PC-9 (cell line): ENCODE results near the gene ESYT1. TPM values are rescaled to one million over a fixed set of nuclear protein-coding genes. Genes with fewer than 3 reads are reported as not detected.

Source experiments
- BruUV-seq: library from RNA; stranded (reverse); fragments of 400-500 nt; replicated peaks from 2 replicates; lab custom pipeline; 2021; lab: Mats Ljungman, UMichigan
- CTCF ChIA-PET: fragments of 300-600 bp; sonication (Branson Sonifier 250); formaldehyde crosslinking; loops from one replicate; lab custom pipeline; 2022; ENCODE audit warnings: antibody characterized with exemption; lab: Charles Lee
- POLR2A ChIA-PET: fragments of 300-600 bp; sonication (Branson Sonifier 250); formaldehyde crosslinking; loops from one replicate; lab custom pipeline; 2022; ENCODE audit warnings: antibody characterized with exemption; ENCODE audit not compliant: unreplicated experiment; lab: Charles Lee
- DNase-seq, 2 experiments: peaks; one replicate each; pipeline versions ENCODE4 v3.0.0 to v3.0.0-alpha.2; 2015 to 2022; ENCODE audit warnings: mixed read lengths in 1 of 2
- H2AFZ ChIP-seq: fragments of 200-600 bp; sonication (generic); 2 replicates; pipeline ENCODE4 v1.8.1; 2017; ENCODE audit warnings: antibody characterized with exemption
- H3F3A ChIP-seq: fragments of 200-600 bp; sonication (generic); 2 replicates; pipeline ENCODE4 v1.8.1; 2017; ENCODE audit warnings: antibody characterized with exemption, mild to moderate bottlenecking, low read depth; ENCODE audit not compliant: insufficient read depth
- H3K27ac ChIP-seq: fragments of 200-600 bp; sonication (generic); 2 replicates; pipeline ENCODE4 v1.6.1; 2016; ENCODE audit warnings: mixed run types
- H3K27me3 ChIP-seq: fragments of 200-600 bp; sonication (generic); 2 replicates; pipeline ENCODE4 v1.6.1; 2016; ENCODE audit warnings: low read depth, mixed run types; ENCODE audit not compliant: insufficient read depth
- H3K36me3 ChIP-seq: fragments of 200-600 bp; sonication (generic); 2 replicates; pipeline ENCODE4 v1.6.1; 2016; ENCODE audit warnings: low read depth, mixed run types
- H3K4me1 ChIP-seq: fragments of 200-600 bp; sonication (generic); replicated peaks from 2 replicates; pipeline ENCODE4 v1.6.1; 2016; ENCODE audit warnings: mixed run types; ENCODE audit not compliant: insufficient read depth
- H3K4me2 ChIP-seq: fragments of 200-600 bp; sonication (generic); 2 replicates; pipeline ENCODE4 v1.6.1; 2017; ENCODE audit warnings: mixed run types
- H3K4me3 ChIP-seq: fragments of 200-600 bp; sonication (generic); 2 replicates; pipeline ENCODE4 v1.6.1; 2016; ENCODE audit warnings: mixed run types
- H3K79me2 ChIP-seq: fragments of 200-600 bp; sonication (generic); 2 replicates; pipeline ENCODE4 v1.6.1; 2017; ENCODE audit warnings: low read depth, mixed run types
- H3K9me2 ChIP-seq: fragments of 200-600 bp; sonication (generic); 2 replicates; pipeline ENCODE4 v1.8.1; 2017; ENCODE audit warnings: mild to moderate bottlenecking; ENCODE audit not compliant: insufficient read depth
- H3K9me3 ChIP-seq: fragments of 200-600 bp; sonication (generic); 2 replicates; pipeline ENCODE4 v1.8.1; 2016; ENCODE audit warnings: low read depth; ENCODE audit not compliant: insufficient read depth
- H4K20me1 ChIP-seq: fragments of 200-600 bp; sonication (generic); 2 replicates; pipeline ENCODE4 v1.8.1; 2017; ENCODE audit not compliant: insufficient read depth
- EZH2 ChIP-seq: fragments of 200-600 bp; sonication (generic); IDR thresholded peaks from 2 replicates; pipeline ENCODE4 v1.8.0; 2017; ENCODE audit warnings: antibody characterized with exemption, low read depth
- intact Hi-C: fragments of 100-400 bp; cut with micrococcal nuclease; formaldehyde crosslinking; loops from one replicate; pipeline ENCODE4 v1.10.0; 2022; ENCODE audit not compliant: unreplicated experiment
- total RNA-seq: library from RNA; stranded (reverse); gene quantifications from 2 replicates; pipeline ENCODE4 v1.2.3, GENCODE V29; 2021
- TF ChIP-seq, protein P1 (sequence below): fragments of 200-600 bp; sonication (generic); conservative IDR thresholded peaks from 2 replicates; pipeline ENCODE4 v1.6.1; 2017; ENCODE audit warnings: mixed run types, antibody characterized with exemption, mild to moderate bottlenecking, moderate library complexity

The ESYT1 gene
- total RNA-seq, 1 experiment from 2014 or later = 46.1 TPM

GRCh38 chr12:56178347-56178746 lies 50.3 kb downstream of the ESYT1 start:
- Histone ChIP-seq H4K20me1 (no peaks in the 10 kb centered on the region), H2AFZ (no peak overlapping the region), H3K27ac (no peak overlapping the region), H3K4me1 (no peaks in the 10 kb centered on the region), H3K79me2 (no peaks in the 10 kb centered on the region), H3K27me3 (no peaks in the 10 kb centered on the region), H3F3A (peaks cover 6% of the 10 kb centered on the region; the same call in 1 of the 2 replicates), H3K9me2 (no peaks in the 10 kb centered on the region), H3K9me3 (no peaks in the 10 kb centered on the region), H3K36me3 (peaks cover 37% of the 10 kb centered on the region), H3K4me3 (no peak overlapping the region), H3K4me2 (no peak overlapping the region)
- BruUV-seq = no TSS peak
- CTCF ChIA-PET = interaction anchor here (0.8 kb wide), 1 partner anchor 27 kb away, joined by 4 read pairs; no protein-coding TSS in a partner anchor
- intact Hi-C loops = no loop called here
- POLR2A ChIA-PET = no interaction called here
- TF ChIP-seq EZH2 = no peak
- TF ChIP-seq, protein P1, sequence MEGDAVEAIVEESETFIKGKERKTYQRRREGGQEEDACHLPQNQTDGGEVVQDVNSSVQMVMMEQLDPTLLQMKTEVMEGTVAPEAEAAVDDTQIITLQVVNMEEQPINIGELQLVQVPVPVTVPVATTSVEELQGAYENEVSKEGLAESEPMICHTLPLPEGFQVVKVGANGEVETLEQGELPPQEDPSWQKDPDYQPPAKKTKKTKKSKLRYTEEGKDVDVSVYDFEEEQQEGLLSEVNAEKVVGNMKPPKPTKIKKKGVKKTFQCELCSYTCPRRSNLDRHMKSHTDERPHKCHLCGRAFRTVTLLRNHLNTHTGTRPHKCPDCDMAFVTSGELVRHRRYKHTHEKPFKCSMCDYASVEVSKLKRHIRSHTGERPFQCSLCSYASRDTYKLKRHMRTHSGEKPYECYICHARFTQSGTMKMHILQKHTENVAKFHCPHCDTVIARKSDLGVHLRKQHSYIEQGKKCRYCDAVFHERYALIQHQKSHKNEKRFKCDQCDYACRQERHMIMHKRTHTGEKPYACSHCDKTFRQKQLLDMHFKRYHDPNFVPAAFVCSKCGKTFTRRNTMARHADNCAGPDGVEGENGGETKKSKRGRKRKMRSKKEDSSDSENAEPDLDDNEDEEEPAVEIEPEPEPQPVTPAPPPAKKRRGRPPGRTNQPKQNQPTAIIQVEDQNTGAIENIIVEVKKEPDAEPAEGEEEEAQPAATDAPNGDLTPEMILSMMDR = no peak
- DNase-seq = no peak

- no peaks in the 10 kb centered on the region for H4K20me1 ChIP-seq
- DNase-seq = no peak
- peak overlapping the region; percentile 97 for H3K4me2 ChIP-seq
- H3K36me3 ChIP-seq = peaks cover 17% of the 10 kb centered on the region
- H3K4me1 ChIP-seq = peaks cover 28% of the 10 kb centered on the region
- no peaks in the 10 kb centered on the region for H3K9me2 ChIP-seq
- H3K27ac ChIP-seq = no peak overlapping the region
- H3K27me3 ChIP-seq = no peaks in the 10 kb centered on the region
- H2AFZ ChIP-seq = no peak overlapping the region
- intact Hi-C loops = no loop called here
- H3K4me3 ChIP-seq = no peak overlapping the region
- no TSS peak for BruUV-seq
- POLR2A ChIA-PET = no interaction called here
- CTCF ChIA-PET = no interaction called here
- no peak for TF ChIP-seq EZH2
- TF ChIP-seq, protein P1 = no peak
- H3K9me3 ChIP-seq = no peaks in the 10 kb centered on the region
- H3F3A ChIP-seq = peaks cover 27% of the 10 kb centered on the region; the same call in 1 of the 2 replicates
- peaks cover 30% of the 10 kb centered on the region for H3K79me2 ChIP-seq
These were observed 58.9 kb downstream of the ESYT1 start for GRCh38 chr12:56186957-56187356.

DNA sequence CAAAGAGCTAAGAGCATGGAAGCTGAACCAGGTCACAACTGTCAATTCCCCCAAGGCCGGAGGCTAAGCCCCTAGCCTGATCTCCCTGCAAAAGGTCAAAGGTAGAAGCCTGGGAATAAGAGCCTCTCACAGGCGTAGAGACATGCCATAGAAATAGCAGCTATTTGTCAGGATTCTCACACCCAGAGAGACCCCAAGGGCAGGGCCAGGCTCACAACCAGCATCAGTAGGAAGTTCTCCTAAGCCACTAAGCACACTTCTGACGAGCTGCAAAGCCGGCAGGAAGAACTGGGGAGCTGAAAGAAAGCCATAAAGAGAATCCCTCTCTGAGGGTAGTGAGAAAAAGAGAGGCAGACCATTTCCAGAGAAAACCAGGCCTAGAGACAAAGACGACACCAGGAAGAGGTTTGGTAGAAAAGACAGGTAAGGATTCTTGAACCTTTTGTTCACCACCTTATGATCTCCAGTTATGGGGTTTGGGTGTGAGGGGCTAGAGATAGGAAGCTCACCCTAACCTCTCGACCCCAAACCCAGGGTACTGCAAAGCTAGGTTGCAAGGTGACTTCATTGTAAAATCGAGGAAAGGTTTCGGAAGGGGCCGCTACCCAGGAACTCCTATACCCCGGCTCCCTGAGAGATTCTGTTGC lies 60.2 kb downstream of the ESYT1 start:
- H3K4me1 ChIP-seq = peaks cover 28% of the 10 kb centered on the region
- CTCF ChIA-PET = interaction anchor here (0.5 to 1.8 kb wide), 5 partner anchors 65 to 1028 kb away, joined by 3 to 7 read pairs (median 4); partner anchors contain the start of gene NXPH4
- peak overlapping the region; percentile 67 for H2AFZ ChIP-seq
- H4K20me1 ChIP-seq = no peaks in the 10 kb centered on the region
- intact Hi-C loops = loop anchor here (1.0 to 2.0 kb wide), 2 partner anchors 141 to 191 kb away; partner anchors contain the start of gene SUOX
- H3F3A ChIP-seq = peaks cover 33% of the 10 kb centered on the region; the same call in 1 of the 2 replicates
- no peaks in the 10 kb centered on the region for H3K27me3 ChIP-seq
- POLR2A ChIA-PET = interaction anchor here (1.3 kb wide), 1 partner anchor 61 kb away, joined by 13 read pairs; the partner anchor contains the start of gene ESYT1
- peak overlapping the region; percentile 97 for H3K4me2 ChIP-seq
- H3K4me3 ChIP-seq = peak overlapping the region; percentile 87
- TF ChIP-seq, protein P1 = no peak
- TF ChIP-seq EZH2 = no peak
- H3K79me2 ChIP-seq = peaks cover 30% of the 10 kb centered on the region
- no peaks in the 10 kb centered on the region for H3K9me3 ChIP-seq
- peaks cover 11% of the 10 kb centered on the region for H3K36me3 ChIP-seq
- DNase-seq = no peak
- no peaks in the 10 kb centered on the region for H3K9me2 ChIP-seq
- no peak overlapping the region for H3K27ac ChIP-seq
- TSS peak; percentile 27 for BruUV-seq
